GM18507 (cell line): ENCODE measurements around the gene LRBA.
"Not testable (repeated sequence)": the region's sequence is repeated elsewhere in the genome, so short reads cannot be mapped to it uniquely, and the experiment has no call there.

Experiments
- DNase-seq: peaks from one replicate; pipeline ENCODE4 v3.0.0; 2011; ENCODE audit warnings: low read depth; ENCODE audit not compliant: insufficient read length; ENCODE audit errors: extremely low spot score
- FAIRE-seq: peaks from 2 replicates; lab custom pipeline; 2011; peaks lifted over from hg19 to GRCh38; lab: Jason Lieb, UNC

LRBA gene, protein sequence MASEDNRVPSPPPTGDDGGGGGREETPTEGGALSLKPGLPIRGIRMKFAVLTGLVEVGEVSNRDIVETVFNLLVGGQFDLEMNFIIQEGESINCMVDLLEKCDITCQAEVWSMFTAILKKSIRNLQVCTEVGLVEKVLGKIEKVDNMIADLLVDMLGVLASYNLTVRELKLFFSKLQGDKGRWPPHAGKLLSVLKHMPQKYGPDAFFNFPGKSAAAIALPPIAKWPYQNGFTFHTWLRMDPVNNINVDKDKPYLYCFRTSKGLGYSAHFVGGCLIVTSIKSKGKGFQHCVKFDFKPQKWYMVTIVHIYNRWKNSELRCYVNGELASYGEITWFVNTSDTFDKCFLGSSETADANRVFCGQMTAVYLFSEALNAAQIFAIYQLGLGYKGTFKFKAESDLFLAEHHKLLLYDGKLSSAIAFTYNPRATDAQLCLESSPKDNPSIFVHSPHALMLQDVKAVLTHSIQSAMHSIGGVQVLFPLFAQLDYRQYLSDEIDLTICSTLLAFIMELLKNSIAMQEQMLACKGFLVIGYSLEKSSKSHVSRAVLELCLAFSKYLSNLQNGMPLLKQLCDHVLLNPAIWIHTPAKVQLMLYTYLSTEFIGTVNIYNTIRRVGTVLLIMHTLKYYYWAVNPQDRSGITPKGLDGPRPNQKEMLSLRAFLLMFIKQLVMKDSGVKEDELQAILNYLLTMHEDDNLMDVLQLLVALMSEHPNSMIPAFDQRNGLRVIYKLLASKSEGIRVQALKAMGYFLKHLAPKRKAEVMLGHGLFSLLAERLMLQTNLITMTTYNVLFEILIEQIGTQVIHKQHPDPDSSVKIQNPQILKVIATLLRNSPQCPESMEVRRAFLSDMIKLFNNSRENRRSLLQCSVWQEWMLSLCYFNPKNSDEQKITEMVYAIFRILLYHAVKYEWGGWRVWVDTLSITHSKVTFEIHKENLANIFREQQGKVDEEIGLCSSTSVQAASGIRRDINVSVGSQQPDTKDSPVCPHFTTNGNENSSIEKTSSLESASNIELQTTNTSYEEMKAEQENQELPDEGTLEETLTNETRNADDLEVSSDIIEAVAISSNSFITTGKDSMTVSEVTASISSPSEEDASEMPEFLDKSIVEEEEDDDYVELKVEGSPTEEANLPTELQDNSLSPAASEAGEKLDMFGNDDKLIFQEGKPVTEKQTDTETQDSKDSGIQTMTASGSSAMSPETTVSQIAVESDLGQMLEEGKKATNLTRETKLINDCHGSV (N-terminal part only)

DNA sequence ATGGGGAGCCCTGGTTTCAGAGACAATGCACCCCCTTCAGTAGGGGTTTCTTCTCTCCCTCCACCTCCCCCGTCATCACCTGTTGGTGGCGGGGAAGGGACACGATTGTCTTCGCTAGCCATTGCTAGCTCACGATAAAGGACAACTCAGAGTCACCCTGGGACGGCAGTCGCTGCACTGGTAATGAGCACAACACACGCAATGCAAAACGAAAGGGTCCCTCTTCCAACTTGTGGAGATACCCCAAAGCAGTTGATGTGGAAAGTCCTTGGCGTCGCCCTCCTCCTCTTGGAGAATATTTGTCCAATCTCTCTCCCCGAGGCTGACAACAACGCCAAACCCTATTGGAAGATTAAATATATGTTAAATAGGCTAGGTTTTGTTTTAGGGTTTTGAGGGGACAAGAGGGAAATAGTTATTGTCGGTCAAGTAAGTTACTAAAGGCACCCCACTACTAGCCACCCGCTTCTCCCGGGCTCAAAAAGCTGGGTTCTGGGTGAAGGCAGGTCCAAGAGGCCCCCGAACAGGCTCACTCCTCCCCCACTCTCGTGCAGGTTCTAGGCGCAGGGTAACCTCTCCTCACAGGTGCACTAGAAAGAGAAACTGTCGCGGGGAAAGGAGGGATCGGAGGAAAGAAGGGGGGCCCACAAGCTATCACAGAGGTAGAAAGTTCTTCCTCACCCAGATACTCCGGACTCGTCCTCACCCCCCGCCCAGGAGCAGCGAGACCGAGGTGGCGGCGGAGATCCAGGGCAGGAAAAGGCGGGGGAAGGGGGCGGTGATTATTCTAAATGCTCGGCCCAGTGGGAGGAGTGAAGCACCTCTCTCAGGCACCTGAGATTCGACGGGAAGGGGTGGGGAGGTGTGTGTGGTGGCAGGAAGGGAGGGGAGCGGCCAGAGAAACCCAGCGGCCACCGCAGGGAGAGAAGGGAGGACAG, at the start of gene LRBA:
Gene LRBA, minus strand, starts transcription at position 764 of the 938 bp plus-strand sequence. Its CDS starts 642 bp downstream, at position 122.
- FAIRE-seq, result peak; percentile 93
- DNase-seq, result peak; percentile 48

DNA sequence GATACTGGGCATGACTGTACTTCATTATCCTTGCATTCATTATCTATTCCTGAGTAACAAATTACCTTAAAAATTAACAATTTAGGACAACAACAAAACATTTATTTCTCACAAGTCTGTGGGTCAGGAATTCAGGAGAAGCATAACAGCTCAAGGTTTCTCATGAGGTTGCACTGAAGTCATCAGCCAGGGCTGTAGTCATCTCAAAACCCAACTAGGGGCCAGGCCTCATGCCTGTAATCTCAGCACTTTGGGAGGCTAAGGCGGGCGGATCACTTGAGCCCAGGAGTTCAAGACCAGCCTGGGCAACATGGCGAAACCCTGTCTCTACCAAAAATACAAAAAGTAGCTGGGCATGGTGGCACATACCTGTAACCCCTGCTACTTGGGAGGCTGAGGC, 48.1 kb upstream of the LRBA start:
- DNase-seq, FAIRE-seq: not testable (repeated sequence)

DNA sequence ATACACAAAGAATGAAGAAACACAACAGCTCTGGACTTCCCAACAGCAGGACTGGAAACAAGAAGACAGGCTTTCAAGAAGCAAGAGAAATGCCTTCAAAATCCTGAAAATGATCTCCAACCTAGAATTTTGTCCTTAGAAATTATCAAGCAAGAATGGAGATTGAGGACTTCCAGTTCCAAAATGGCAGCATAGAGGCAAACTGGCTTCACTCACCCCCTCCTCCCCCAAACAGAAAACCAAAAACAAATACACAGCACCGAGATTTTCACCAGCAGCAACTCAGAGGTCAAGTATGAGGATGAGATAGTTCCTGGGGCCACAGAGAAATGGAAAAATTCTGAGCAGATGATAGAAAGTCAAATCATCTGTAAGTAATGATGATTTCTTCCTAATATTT, 40.5 kb upstream of the LRBA start:
- FAIRE-seq, result no peak
- DNase-seq, result no peak

DNA sequence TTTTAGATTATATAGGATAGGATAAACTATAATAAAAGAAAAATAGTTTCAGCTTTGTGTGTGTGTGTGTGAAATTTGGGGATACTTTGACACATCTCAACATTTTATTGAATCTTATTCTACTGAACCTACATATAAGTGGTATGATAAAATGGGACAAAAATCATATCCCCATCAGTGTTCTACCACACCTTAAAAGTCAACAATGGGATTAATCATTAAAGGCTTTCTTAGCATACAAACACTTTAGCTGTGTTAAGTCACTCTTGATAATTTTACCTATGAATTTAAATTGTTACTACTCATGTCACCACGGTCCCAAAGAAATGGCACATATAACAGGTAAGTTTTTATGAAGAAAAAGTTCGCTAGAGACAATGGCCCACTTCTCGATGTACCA, 37.7 kb upstream of the LRBA start:
- DNase-seq, result no peak
- FAIRE-seq, result no peak

DNA sequence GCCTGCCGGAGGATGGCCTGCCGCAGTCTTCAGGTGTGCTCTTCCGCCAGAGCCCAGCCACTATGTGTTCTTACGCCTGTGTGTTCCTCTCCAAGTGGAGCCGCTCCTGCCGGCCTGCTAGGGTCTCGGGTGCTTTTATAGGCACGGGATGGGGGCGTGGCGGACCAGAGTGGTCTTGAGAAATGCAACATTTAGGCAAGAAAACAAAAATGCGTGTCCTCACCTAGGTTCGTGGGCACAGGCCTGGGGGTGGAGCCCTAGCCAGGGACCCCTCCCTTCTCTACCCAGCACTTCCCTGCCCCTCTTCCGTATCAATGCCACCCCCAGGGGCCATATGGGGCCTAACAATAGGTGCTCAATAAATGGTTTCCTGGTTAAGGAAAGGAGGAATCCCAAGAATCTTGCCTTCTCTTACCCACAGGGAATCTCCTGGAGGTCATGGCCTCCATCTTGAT, 34.4 kb upstream of the LRBA start:
- DNase-seq (no peak), FAIRE-seq (no peak)

DNA sequence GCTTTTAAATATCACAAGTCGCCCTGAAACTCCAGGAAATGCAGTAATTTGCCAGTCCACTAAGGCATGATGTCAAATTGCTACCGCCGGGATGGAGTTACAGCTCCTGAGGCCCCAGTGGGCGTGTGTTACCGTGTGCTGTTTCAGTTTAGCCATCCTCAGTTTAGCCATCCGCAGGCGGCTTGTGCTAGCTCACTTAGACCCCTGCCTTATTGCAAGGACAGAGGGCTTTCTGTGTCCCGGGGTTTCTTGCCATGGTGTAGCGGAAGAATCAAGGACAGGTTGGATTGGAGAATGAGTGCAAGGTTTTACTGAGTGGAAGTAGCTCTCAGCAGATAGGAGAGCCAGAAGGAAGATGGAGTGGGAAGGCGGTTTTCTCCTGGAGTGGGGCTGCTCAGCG, 33.8 kb upstream of the LRBA start:
- DNase-seq, result no peak
- FAIRE-seq, result no peak

DNA sequence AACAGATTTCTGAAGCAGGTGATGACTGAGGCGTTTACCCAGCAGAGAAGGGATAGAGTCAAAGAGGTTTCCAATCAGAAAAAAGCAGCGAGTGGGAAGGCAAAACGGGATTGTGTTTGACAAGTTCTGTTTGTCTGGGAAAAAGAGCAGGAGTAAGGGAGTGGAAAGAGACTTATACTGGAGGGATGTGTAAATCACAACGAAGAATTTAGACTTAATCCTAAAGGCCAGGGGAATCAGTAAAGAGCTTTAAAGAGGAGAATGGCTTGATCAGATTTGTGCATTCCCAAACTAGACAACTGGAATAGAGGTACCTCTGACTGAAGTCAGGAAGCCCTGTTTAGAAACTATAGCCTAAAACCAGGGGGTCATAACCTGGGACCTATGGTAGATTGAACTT, 31.5 kb upstream of the LRBA start:
- FAIRE-seq, result no peak
- DNase-seq, result no peak

DNA sequence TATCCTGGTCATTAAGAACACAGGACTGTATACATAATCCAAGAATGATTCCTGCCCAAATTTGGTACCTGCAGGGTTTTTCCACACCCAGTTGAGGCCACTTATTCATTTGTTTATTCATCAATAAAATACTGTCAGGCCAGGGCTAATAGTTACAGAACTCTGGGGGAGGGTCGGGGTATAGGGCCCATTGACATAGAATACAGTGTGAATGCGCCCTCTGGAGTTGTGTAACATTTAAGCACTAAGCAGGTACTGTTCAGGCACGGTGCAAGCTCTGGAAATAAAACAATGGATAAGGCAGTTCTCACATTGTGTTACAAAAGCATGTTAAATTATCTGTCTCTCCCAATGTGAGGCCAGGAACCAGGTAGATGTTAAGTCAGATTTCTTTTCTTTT, 30.8 kb upstream of the LRBA start:
- FAIRE-seq, result no peak

DNA sequence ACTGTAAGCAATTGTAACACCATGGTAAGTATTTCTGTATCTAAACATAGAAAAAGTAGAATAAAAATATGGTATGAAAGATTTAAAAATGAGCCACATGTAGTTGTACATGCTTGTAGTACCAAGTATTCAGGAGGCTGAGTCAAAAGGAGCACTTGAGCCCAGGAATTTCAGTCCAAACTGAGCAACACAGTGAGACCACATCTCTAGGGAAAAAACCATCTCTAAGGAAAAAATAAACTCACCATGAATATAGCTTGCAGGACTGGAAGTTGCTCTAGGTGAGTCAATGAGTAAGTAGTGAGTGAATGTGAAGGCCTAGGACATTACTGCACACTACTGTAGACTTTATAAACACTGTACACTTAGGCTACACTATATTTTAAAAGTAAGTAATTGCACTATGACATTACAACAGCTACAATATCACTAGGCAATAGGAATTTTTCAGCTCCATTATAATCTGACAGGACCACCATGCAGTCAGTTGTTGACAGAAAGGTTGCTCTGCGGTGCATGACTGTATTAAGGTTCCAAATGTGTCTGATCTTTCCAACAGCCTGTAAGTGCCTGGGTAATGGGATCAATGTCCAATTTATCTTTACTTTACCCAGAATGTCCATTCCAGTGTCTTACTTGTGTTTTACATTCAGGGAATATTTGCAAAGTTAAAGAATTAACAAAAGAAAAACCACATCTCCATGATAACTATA, 28.9 kb upstream of the LRBA start:
- DNase-seq (no peak), FAIRE-seq (no peak)

More for the DNA sequence above, 30.8 kb upstream of the LRBA start:
- no peak for DNase-seq

DNA sequence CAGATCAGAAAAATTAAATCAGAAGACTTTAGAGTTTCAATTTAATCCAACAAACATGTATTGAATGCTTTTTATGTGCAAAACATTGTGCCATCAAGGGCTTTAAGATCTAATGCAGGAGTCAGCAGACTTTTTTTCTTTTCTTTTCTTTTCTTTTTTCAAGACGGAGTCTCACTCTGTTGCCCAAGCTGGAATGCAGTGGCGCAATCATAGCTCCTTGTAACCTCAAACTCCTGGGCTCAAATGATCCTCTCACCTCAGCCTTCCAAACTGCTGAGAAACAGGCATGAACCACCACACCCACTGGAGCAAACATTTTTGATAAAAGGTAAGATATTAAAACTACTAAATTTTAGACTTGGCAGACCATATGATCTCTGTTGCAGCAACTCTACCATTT, 24.6 kb upstream of the LRBA start:
- FAIRE-seq, result no peak
- DNase-seq, result no peak

DNA sequence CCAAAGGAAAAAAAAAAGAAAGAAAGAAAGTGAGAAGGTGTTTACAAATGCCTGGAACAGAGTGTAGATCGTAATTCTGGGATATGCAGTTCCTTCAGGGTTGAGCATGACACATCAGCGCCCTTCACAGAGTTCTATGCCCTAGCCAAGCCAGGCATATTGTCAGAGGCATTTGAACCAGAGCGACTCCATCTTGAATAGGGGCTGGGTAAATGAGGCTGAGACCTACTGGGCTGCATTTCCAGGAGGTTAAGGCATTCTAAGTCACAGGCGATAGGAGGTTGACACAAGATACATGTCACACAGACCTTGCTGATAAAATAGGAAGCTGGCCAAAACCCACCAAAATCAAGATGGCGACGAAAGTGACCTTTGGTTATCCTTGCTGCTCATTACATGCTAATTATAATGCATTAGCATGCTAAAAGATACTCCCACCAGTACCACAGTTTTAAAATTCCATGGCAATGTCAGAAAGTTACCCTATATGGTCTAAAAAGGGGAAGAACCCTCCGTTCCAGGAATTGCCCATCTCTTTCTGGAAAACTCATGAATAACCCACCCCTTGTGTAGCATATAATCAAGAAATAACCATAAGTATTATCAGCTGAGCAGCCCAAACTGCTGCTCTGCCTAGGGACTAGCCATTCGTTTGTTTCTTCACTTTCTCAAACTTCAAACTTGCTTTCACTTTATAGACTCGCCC, 23.5 kb upstream of the LRBA start:
- DNase-seq, result no peak
- no peak for FAIRE-seq

DNA sequence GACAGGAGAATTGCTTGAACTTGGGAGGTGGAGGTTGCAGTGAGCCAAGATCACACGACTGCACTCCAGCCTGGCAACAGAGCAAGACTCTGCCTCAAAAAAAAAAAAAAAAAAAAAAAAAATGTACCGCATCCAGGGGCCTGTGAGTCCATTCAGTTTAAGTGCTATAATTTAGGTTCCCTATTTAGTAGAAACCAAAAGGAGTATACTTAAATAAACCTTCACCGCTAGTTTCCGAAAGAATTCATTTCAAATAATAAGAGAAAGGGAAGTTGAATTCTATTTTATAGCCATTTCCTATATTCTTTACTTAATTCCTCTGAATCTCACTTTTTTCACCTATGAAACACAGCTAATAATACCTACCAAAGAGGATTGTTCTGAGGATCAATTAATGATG, 20.8 kb upstream of the LRBA start:
- DNase-seq, result no peak

DNA sequence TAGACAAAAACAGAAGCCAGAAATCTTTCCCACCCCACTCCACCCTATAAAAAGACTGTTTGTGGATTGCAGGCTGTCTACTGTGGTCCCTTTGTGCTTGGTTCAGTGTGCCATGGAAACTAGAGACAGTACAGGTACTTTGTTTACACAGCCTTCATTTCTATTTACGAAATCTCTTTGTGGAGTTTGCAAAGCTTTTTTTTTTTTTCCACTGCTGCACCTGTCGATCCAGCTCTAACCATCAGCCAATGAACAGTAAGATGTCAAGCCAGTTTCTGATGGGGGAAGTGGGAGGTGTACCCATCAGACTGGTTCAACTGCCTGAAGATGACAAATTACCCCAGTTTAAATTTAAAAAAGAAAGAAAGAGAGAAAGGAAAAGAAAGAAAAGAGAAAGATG, 20.2 kb upstream of the LRBA start:
- DNase-seq (no peak), FAIRE-seq (no peak)

More for the DNA sequence above, 20.8 kb upstream of the LRBA start:
- FAIRE-seq, result no peak

DNA sequence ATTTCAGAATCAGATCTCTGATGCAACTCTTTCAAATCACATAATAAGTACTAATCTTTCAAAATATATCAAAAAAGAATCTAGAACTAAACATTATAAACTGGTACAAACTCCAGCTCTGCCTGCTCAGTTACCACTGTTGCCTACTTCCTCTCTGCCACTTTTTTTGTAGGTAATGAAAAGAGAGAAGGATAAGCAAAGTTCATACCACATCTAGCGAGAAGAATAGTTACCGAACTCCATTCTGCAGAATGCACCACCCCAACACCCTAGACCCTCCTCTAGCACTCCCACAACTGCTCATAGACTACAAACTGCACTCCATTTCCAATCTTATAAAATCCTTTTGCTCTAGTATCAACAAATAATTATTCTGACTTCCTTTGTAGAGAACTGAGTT, 19.7 kb upstream of the LRBA start:
- FAIRE-seq (no peak), DNase-seq (no peak)

DNA sequence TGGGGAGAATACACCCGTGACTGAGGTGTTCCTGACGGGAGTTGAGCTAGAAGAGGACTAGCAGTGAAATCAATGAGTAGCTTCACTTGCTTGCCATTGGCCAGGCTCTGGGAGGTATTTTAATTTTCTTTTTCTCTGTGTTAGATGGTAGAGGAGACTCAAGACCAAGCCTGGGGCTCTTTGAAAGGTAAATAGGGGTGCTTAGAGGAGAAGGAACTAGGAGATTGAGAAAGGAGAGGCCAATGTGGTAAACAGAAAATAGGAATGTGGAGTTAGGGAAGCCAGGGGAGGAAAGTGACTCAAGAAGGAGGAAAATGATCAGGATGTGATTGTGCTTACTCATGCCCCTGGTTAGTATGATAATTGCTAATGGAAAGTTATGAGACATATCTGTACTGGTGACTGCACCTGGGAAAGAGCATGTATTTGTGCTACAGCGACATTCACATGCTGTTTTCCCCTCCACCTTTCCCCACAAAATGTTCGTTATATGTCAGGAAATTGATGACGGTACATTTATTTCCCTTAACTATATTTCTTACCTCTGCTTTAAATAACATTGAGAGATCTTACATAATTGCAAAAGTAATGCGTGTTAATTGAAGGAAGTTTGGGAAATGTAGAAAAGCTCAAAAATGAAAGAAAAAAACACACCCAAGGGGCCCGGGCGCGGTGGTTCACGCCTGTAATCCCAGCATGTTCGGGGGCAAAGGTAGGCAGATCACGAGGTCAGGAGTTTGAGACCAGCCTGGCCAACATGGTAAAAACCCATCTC, 16.9 kb upstream of the LRBA start:
- DNase-seq (no peak), FAIRE-seq (peak; percentile 75)

DNA sequence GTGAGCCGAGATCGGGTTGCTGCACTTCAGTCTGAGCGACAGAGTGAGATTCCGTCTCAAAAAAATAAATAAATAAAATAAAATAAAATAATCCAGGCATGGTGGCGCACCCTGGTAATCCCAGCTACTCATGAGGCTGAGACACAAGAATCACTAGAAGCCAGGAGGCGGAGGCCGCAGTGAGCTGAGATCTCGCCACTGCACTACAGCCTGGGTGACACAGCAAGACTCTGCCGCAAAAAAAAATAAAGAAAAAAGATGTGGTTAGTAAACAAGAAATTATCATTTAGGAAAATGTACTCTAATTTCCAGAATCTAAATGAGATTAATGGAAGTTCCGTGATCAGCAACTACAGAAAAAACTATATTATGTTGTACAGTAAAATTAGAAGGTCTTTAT, 14.5 kb upstream of the LRBA start:
- DNase-seq (no peak), FAIRE-seq (no peak)

DNA sequence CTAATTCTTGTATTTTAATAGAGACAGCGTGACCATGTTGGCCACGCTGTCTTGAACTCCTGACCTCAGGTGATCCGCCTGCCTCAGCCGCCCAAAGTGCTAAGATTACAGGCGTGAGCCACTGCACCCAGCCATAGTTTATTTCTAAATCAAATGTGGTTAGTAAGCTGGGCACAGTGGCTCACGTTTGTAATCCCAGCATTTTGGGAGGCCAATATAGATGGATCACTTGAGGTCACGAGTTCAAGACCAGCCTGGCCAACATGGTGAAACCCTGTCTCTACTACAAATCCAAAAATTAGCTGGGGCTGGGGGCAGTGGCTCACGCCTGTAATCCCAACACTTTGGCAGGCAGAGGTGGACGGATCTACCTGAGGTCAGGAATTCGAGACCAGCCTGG, 13.9 kb upstream of the LRBA start:
- DNase-seq, FAIRE-seq: not testable (repeated sequence)
